ENCODE measurements around the gene RPL26.
A peak's percentile ranks its signal among the peaks of the same experiment; 100 is the strongest.

The RPL26 gene

DNA sequence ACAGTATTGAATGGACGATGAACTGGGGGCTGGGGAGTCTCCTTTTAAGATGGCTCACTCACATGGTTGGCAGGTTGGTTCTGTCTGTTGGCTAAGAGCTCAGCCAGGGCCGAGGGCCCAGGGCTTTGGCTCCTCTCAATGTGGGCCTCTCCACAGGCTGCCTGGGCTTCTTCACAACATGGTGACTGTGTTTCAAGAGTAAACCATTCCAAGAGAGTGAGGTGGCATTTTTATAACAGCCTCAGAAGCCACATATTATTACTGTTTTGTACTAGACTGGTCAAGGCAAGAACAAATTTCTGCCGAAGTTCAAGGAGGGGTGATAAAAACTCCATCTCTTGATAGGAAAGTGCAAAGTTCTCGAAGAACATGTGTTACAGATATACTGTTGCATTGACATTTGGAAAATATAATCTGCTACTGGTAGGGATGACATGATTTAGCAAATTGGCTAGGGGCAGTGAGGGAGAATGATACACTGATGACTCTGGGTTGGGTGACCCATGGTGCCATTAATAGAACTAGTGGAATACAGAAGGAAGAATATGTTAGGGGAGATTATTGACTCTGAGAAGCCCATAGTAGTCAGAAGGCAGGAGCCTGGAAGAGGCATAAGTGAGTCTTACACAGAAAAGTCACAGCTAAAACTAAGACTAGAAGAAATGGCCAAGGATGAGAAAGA, 20.2 kb downstream of the RPL26 start:
- H3K9ac ChIP-seq (ENCODE audit: low read length), result no peak overlapping the region
- H3K4me2 ChIP-seq (ENCODE audit: low read length), result no peak overlapping the region
- H3K79me1 ChIP-seq (ENCODE audit: low read length), result no peaks in the 10 kb centered on the region
- no peak overlapping the region for H3K4ac ChIP-seq (ENCODE audit: low read depth, low read length)
- peaks cover 7% of the 10 kb centered on the region for H3K4me1 ChIP-seq (ENCODE audit: control insufficient read depth, low read depth, low read length)
- no peak overlapping the region for H4K5ac ChIP-seq (ENCODE audit: low read length)
- no peak overlapping the region for H3K18ac ChIP-seq (ENCODE audit: low read length)
- H3K79me2 ChIP-seq (ENCODE audit: control insufficient read depth, insufficient read depth, low read length), result no peaks in the 10 kb centered on the region
- H3K36me3 ChIP-seq (ENCODE audit: control insufficient read depth, insufficient read depth, low read length), result no peaks in the 10 kb centered on the region
- H3K27ac ChIP-seq (ENCODE audit: low read depth, low read length), result no peak overlapping the region
- no peak overlapping the region for H2AK5ac ChIP-seq (ENCODE audit: low read length)
- no peak overlapping the region for H4K8ac ChIP-seq (ENCODE audit: low read depth, low read length)
- no peak overlapping the region for H2BK5ac ChIP-seq (ENCODE audit: low read length)
- H3K23ac ChIP-seq (ENCODE audit: low read length), result no peak overlapping the region
- WGBS (ENCODE audit: extremely low coverage, insufficient coverage, low lambda C conversion rate), result no CpG with 5 or more reads among the region's 4 CpGs
- no peak overlapping the region for H2BK15ac ChIP-seq (replicated peaks; ENCODE audit: low read depth)
- H3K56ac ChIP-seq (ENCODE audit: low read length), result no peak overlapping the region
- H3K27me3 ChIP-seq (ENCODE audit: insufficient read depth, low read length, poor library complexity), result no peaks in the 10 kb centered on the region
- no peak for DNase-seq
- no peak overlapping the region for H3K4me3 ChIP-seq (ENCODE audit: low read length)
- no peak overlapping the region for H2BK120ac ChIP-seq (ENCODE audit: low read depth, low read length)

DNA sequence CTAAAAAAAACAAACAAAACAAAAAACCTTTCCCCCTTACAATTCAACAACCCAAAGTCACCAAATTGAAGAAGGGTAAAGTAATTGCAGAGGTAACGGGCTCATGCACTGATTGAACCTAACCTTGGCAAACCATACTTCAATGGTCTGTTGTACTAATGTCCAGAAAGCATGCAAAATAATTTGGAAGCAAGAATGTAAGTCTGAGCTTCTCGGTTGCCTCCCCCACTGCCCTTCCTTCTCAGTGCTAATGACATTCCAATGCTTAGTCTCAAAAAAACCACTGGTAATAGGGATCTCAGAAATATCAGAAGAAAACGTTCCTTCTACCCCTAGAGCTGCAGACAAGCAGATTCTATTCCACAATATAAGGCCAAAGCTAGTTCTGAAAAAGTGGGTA, 22.2 kb downstream of the RPL26 start:
- no peak overlapping the region for H2BK15ac ChIP-seq (replicated peaks; ENCODE audit: low read depth)
- no peak overlapping the region for H3K4me2 ChIP-seq (ENCODE audit: low read length)
- no peak overlapping the region for H3K18ac ChIP-seq (ENCODE audit: low read length)
- H3K4ac ChIP-seq (ENCODE audit: low read depth, low read length), result no peak overlapping the region
- H3K56ac ChIP-seq (ENCODE audit: low read length), result no peak overlapping the region
- H3K27me3 ChIP-seq (ENCODE audit: insufficient read depth, low read length, poor library complexity), result no peaks in the 10 kb centered on the region
- no peak overlapping the region for H4K8ac ChIP-seq (ENCODE audit: low read depth, low read length)
- DNase-seq, result no peak
- no peak overlapping the region for H2BK5ac ChIP-seq (ENCODE audit: low read length)
- no CpG with 5 or more reads among the region's 3 CpGs for WGBS (ENCODE audit: extremely low coverage, insufficient coverage, low lambda C conversion rate)
- no peak overlapping the region for H2BK120ac ChIP-seq (ENCODE audit: low read depth, low read length)
- H3K4me3 ChIP-seq (ENCODE audit: low read length), result no peak overlapping the region
- H3K27ac ChIP-seq (ENCODE audit: low read depth, low read length), result no peak overlapping the region
- H3K36me3 ChIP-seq (ENCODE audit: control insufficient read depth, insufficient read depth, low read length), result no peaks in the 10 kb centered on the region
- H3K9ac ChIP-seq (ENCODE audit: low read length), result no peak overlapping the region
- no peak overlapping the region for H2AK5ac ChIP-seq (ENCODE audit: low read length)
- H3K4me1 ChIP-seq (ENCODE audit: control insufficient read depth, low read depth, low read length), result peaks cover 7% of the 10 kb centered on the region
- no peaks in the 10 kb centered on the region for H3K79me1 ChIP-seq (ENCODE audit: low read length)
- no peak overlapping the region for H3K23ac ChIP-seq (ENCODE audit: low read length)
- H3K79me2 ChIP-seq (ENCODE audit: control insufficient read depth, insufficient read depth, low read length), result no peaks in the 10 kb centered on the region
- no peak overlapping the region for H4K5ac ChIP-seq (ENCODE audit: low read length)

DNA sequence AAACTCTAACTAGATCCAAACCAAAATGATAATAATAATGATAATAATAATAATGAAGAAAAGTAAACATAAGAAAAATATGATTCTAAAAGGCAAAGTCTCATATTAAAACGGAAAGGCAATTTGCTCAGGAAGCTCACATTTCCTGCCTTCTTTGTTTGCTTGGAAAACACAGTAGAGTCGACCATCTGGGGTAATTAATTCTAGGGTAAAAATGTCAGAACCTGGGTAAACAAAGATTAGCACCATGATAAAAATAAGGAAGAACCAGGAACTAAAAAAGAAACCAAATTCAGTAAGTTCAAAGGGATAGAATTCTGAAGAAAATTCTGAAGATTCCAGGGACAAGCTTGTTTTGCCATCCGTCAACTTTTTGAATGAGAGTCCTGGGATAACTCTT, 22.7 kb downstream of the RPL26 start:
- Histone ChIP-seq H3K9ac (ENCODE audit: low read length) (no peak overlapping the region), H3K79me2 (ENCODE audit: control insufficient read depth, insufficient read depth, low read length) (no peaks in the 10 kb centered on the region), H3K4me3 (ENCODE audit: low read length) (no peak overlapping the region), H2AK5ac (ENCODE audit: low read length) (no peak overlapping the region), H3K4me2 (ENCODE audit: low read length) (no peak overlapping the region), H3K56ac (ENCODE audit: low read length) (no peak overlapping the region), H3K23ac (ENCODE audit: low read length) (no peak overlapping the region), H3K27me3 (ENCODE audit: insufficient read depth, low read length, poor library complexity) (no peaks in the 10 kb centered on the region), H3K79me1 (ENCODE audit: low read length) (no peaks in the 10 kb centered on the region), H4K5ac (ENCODE audit: low read length) (no peak overlapping the region), H2BK5ac (ENCODE audit: low read length) (no peak overlapping the region), H3K18ac (ENCODE audit: low read length) (no peak overlapping the region), H3K27ac (ENCODE audit: low read depth, low read length) (no peak overlapping the region), H3K4me1 (ENCODE audit: control insufficient read depth, low read depth, low read length) (peaks cover 7% of the 10 kb centered on the region), H2BK15ac (replicated peaks; ENCODE audit: low read depth) (no peak overlapping the region), H4K8ac (ENCODE audit: low read depth, low read length) (no peak overlapping the region), H3K36me3 (ENCODE audit: control insufficient read depth, insufficient read depth, low read length) (no peaks in the 10 kb centered on the region), H3K4ac (ENCODE audit: low read depth, low read length) (no peak overlapping the region), H2BK120ac (ENCODE audit: low read depth, low read length) (no peak overlapping the region)
- no peak for DNase-seq
- WGBS (ENCODE audit: extremely low coverage, insufficient coverage, low lambda C conversion rate), result no CpG with 5 or more reads among the region's 3 CpGs

DNA sequence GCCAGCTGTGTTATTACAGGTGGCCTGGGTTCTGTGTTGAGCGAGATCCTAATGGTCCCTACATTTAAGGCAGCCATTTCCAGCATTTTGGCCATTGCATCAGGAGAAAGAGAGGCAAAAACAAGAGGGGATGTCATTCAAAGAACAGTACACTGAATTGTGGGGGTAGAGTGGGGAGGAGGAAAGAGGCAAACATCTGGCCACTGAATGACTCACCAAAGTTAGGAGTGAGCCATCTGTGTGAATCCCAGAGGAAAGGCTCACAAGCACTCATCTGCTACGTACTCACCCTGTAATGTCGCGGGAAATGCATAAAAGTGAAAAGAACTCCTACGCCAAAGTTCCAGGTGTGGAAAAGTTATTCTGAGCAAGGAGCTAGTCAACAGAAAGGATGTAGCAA, 23.2 kb downstream of the RPL26 start:
- no peaks in the 10 kb centered on the region for H3K27me3 ChIP-seq (ENCODE audit: insufficient read depth, low read length, poor library complexity)
- no peak overlapping the region for H2BK120ac ChIP-seq (ENCODE audit: low read depth, low read length)
- H3K4me2 ChIP-seq (ENCODE audit: low read length), result no peak overlapping the region
- H3K27ac ChIP-seq (ENCODE audit: low read depth, low read length), result no peak overlapping the region
- no peak overlapping the region for H3K9ac ChIP-seq (ENCODE audit: low read length)
- no peaks in the 10 kb centered on the region for H3K79me1 ChIP-seq (ENCODE audit: low read length)
- no peak overlapping the region for H4K8ac ChIP-seq (ENCODE audit: low read depth, low read length)
- no peaks in the 10 kb centered on the region for H3K36me3 ChIP-seq (ENCODE audit: control insufficient read depth, insufficient read depth, low read length)
- H3K56ac ChIP-seq (ENCODE audit: low read length), result no peak overlapping the region
- H2BK5ac ChIP-seq (ENCODE audit: low read length), result no peak overlapping the region
- WGBS (ENCODE audit: extremely low coverage, insufficient coverage, low lambda C conversion rate), result no CpG with 5 or more reads among the region's 5 CpGs
- H3K18ac ChIP-seq (ENCODE audit: low read length), result no peak overlapping the region
- H3K23ac ChIP-seq (ENCODE audit: low read length), result no peak overlapping the region
- no peak overlapping the region for H4K5ac ChIP-seq (ENCODE audit: low read length)
- H3K4me1 ChIP-seq (ENCODE audit: control insufficient read depth, low read depth, low read length), result peaks cover 7% of the 10 kb centered on the region
- no peak overlapping the region for H3K4me3 ChIP-seq (ENCODE audit: low read length)
- H3K4ac ChIP-seq (ENCODE audit: low read depth, low read length), result no peak overlapping the region
- H2BK15ac ChIP-seq (replicated peaks; ENCODE audit: low read depth), result no peak overlapping the region
- DNase-seq, result peak; percentile 33
- H2AK5ac ChIP-seq (ENCODE audit: low read length), result peak overlapping the region; percentile 7
- no peaks in the 10 kb centered on the region for H3K79me2 ChIP-seq (ENCODE audit: control insufficient read depth, insufficient read depth, low read length)

DNA sequence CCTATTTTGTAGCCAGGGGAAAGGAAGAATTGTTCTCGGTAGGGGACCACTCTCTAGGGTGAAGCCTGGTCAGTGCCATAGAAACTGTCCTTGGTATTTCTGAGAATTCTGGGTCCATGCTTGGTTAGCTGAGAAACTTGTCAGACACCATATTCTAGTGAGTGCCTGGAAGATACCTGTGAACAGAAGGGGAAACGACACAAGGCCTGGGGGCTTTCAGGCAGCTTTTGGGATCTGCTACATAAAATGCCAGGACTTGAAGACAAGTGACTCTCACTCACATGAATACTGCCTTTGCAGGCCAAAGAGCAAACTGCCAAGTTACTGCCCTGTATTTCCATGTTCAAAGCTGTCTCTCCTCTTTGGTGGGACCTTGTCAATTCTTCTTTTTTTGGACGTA, 25.1 kb downstream of the RPL26 start:
- H3K4me3 ChIP-seq (ENCODE audit: low read length), result no peak overlapping the region
- H3K4me1 ChIP-seq (ENCODE audit: control insufficient read depth, low read depth, low read length), result peaks cover 7% of the 10 kb centered on the region
- no peak overlapping the region for H2AK5ac ChIP-seq (ENCODE audit: low read length)
- no peak overlapping the region for H4K8ac ChIP-seq (ENCODE audit: low read depth, low read length)
- H3K23ac ChIP-seq (ENCODE audit: low read length), result no peak overlapping the region
- no peak overlapping the region for H2BK120ac ChIP-seq (ENCODE audit: low read depth, low read length)
- H2BK15ac ChIP-seq (replicated peaks; ENCODE audit: low read depth), result no peak overlapping the region
- no peaks in the 10 kb centered on the region for H3K27me3 ChIP-seq (ENCODE audit: insufficient read depth, low read length, poor library complexity)
- no peak overlapping the region for H3K27ac ChIP-seq (ENCODE audit: low read depth, low read length)
- no peak overlapping the region for H3K18ac ChIP-seq (ENCODE audit: low read length)
- H3K36me3 ChIP-seq (ENCODE audit: control insufficient read depth, insufficient read depth, low read length), result no peaks in the 10 kb centered on the region
- no peak overlapping the region for H3K9ac ChIP-seq (ENCODE audit: low read length)
- H3K56ac ChIP-seq (ENCODE audit: low read length), result no peak overlapping the region
- no peak overlapping the region for H2BK5ac ChIP-seq (ENCODE audit: low read length)
- H3K4me2 ChIP-seq (ENCODE audit: low read length), result no peak overlapping the region
- no CpG with 5 or more reads among the region's 3 CpGs for WGBS (ENCODE audit: extremely low coverage, insufficient coverage, low lambda C conversion rate)
- no peak overlapping the region for H3K4ac ChIP-seq (ENCODE audit: low read depth, low read length)
- no peak for DNase-seq
- no peaks in the 10 kb centered on the region for H3K79me2 ChIP-seq (ENCODE audit: control insufficient read depth, insufficient read depth, low read length)
- H4K5ac ChIP-seq (ENCODE audit: low read length), result no peak overlapping the region
- no peaks in the 10 kb centered on the region for H3K79me1 ChIP-seq (ENCODE audit: low read length)

DNA sequence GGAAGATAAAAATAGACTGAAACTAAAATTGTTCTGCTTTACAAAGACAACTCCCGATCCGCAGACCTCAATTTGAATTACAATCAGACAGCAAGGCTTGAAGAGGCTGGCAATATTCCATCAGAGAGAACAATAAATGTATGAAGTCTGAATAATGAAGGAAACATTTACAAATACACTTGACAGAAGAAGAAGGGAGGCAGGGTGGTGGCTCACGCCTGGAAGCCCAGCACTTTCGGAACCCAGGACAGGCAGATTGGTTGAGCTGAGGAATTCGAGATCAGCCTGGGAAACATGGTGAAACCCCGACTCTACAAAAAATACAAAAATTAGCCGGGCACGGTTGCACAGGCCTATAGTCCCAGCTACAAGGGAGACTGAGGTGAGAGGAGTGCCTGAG, 28.8 kb downstream of the RPL26 start:
- no peaks in the 10 kb centered on the region for H3K4me1 ChIP-seq (ENCODE audit: control insufficient read depth, low read depth, low read length)
- no peak overlapping the region for H2BK5ac ChIP-seq (ENCODE audit: low read length)
- no peaks in the 10 kb centered on the region for H3K79me1 ChIP-seq (ENCODE audit: low read length)
- H2BK120ac ChIP-seq (ENCODE audit: low read depth, low read length), result no peak overlapping the region
- no peak overlapping the region for H3K27ac ChIP-seq (ENCODE audit: low read depth, low read length)
- H3K36me3 ChIP-seq (ENCODE audit: control insufficient read depth, insufficient read depth, low read length), result no peaks in the 10 kb centered on the region
- H3K4me3 ChIP-seq (ENCODE audit: low read length), result no peak overlapping the region
- no peak overlapping the region for H2AK5ac ChIP-seq (ENCODE audit: low read length)
- no peak overlapping the region for H3K4me2 ChIP-seq (ENCODE audit: low read length)
- H4K5ac ChIP-seq (ENCODE audit: low read length), result no peak overlapping the region
- no peak overlapping the region for H3K9ac ChIP-seq (ENCODE audit: low read length)
- WGBS (ENCODE audit: extremely low coverage, insufficient coverage, low lambda C conversion rate), result no CpG with 5 or more reads among the region's 8 CpGs
- H2BK15ac ChIP-seq (replicated peaks; ENCODE audit: low read depth), result no peak overlapping the region
- H3K79me2 ChIP-seq (ENCODE audit: control insufficient read depth, insufficient read depth, low read length), result no peaks in the 10 kb centered on the region
- no peak overlapping the region for H3K56ac ChIP-seq (ENCODE audit: low read length)
- H3K4ac ChIP-seq (ENCODE audit: low read depth, low read length), result no peak overlapping the region
- no peaks in the 10 kb centered on the region for H3K27me3 ChIP-seq (ENCODE audit: insufficient read depth, low read length, poor library complexity)
- H3K23ac ChIP-seq (ENCODE audit: low read length), result no peak overlapping the region
- no peak overlapping the region for H4K8ac ChIP-seq (ENCODE audit: low read depth, low read length)
- H3K18ac ChIP-seq (ENCODE audit: low read length), result no peak overlapping the region
- DNase-seq, result no peak

Measured in mesendoderm (in vitro differentiated cells).